Peyer's patch (tissue), 4 donors: ENCODE results near the gene GLRA1.

Experiments
- CTCF ChIP-seq, 6 experiments: fragments of 450-650 bp in 4 of 6; fragments of 200-600 bp in 2 of 6; sonication (generic) in 1 of 6; IDR thresholded peaks; one replicate each; pipeline ENCODE4 v1.5.1; 2017 to 2019; ENCODE audit warnings: antibody characterized with exemption in 6 of 6, mild to moderate bottlenecking in 3 of 6, moderate library complexity in 1 of 6
- POLR2A ChIP-seq, 2 donors: fragments of 450-650 bp; IDR thresholded peaks; one replicate each; pipeline ENCODE4 v1.5.1; 2017; ENCODE audit warnings: antibody characterized with exemption in 2 of 2, mild to moderate bottlenecking in 2 of 2, moderate library complexity in 2 of 2

GRCh38 chr5:151921916-151922315, 2.7 kb downstream of the GLRA1 start:
- TF ChIP-seq CTCF (IDR thresholded peaks at IDR 0.05) (no peak), POLR2A (IDR thresholded peaks at IDR 0.05) (no peak)
